Endothelial cell of hepatic sinusoid (primary cell): Measurements from ENCODE around the gene PARN.
"Not testable (repeated sequence)": the region's sequence is repeated elsewhere in the genome, so short reads cannot be mapped to it uniquely, and the experiment has no call there.

Experiments
- in situ Hi-C: cut with HindIII; loops from 2 replicates; pipeline ENCODE4 v1.10.0; 2017; ENCODE audit warnings: low sequenced_read_pairs

The PARN gene

DNA sequence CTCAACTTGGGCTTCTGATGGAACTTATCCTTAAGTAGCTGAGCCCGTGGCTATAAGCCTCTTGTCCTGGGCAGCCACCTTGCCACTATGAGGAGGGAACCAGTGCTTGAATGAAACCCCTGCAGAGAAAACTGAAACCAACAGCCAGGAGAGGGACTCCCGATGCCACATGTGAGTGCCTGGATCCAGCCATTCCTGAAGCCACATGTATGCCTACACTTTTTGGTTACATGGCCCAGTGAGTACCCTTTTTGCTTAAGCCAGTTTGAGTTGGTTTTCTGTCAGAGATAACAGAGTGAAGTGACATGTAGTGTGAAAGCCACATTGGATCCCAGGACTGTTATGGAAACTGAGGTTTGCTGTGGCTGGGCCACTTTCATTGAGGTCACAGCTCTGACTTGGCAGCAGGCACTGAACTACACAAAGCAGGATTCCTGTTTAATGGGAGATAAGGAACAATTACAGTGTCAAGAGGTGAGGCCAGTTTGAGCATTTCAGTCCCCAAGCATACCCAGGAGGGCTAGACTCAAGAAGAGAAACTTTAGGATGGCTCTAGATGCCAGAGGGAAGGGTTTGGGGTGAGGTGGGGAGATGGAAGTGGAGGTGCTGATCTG is 222.2 kb downstream of the PARN start:
- in situ Hi-C loops, result loop anchor here (5.0 kb wide), 1 partner anchor 49 kb away; no protein-coding TSS in a partner anchor

GRCh38 chr16:14405611-14406537 is 224.2 kb downstream of the PARN start:
- in situ Hi-C loops, result loop anchor here (5.0 kb wide), 1 partner anchor 51 kb away; no protein-coding TSS in a partner anchor

- in situ Hi-C loops, result not testable (repeated sequence)
These were observed 227.1 kb downstream of the PARN start for GRCh38 chr16:14403001-14403389.

DNA sequence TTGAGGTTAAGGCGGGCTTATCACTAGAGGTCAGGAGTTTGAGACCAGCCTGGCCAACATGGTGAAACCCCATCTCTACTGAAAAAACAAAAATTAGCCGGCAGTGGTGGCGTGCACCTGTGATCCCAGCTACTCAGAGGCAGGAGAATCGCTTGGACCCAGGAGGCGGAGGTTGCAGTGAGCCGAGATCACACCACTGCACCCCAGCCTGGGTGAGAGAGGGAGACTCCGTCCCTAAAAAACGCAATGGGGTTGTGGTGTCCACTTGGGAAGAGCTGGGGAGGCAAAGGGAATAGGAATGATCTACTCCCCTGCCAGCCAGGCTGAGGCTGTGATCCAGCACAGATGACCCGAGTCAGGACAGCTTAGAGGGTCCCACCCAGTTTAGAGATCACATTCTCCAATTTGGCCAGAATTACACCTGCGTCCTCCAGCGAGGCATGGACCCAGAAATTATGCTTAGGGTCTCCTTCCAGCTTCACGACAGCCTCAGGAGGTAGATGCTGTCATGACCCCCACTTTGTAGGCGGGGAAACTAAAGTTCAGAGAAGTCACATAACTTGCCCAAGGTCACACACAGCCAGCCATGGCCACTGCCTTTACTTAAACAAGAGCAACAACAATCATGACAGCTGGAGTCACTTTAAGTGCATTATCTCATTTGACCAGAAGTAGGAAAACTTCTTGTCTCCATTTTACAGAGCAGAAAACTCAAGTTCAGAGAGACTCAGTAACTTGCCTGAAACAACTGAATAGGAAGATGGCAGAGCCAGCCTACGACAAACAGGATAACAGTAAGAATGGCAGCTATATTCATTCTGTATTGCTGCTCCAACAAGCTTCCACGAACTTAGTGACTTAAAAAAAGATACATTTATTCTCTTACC is 227.7 kb downstream of the PARN start:
- in situ Hi-C loops, result not testable (repeated sequence)

DNA sequence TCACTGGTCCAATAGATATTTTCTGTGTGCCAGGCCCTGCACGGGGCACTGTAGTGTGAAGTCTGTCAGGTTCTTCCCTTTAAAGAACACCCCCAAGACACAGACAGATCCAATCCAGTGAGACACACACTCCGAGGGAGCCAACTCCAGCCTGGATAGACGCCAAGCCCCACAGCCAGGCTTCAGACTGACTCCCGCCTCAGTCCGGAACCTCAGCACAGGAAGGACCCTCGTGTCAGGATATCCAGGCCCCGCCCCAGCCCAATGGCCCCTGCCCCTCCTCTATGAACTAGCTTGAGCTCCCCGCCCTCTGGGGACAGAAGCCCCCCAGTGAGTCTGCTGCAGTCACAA is 228.4 kb downstream of the PARN start:
- in situ Hi-C loops, result not testable (repeated sequence)

GRCh38 chr16:14400978-14401710 is 228.9 kb downstream of the PARN start:
- in situ Hi-C loops, result not testable (repeated sequence)

DNA sequence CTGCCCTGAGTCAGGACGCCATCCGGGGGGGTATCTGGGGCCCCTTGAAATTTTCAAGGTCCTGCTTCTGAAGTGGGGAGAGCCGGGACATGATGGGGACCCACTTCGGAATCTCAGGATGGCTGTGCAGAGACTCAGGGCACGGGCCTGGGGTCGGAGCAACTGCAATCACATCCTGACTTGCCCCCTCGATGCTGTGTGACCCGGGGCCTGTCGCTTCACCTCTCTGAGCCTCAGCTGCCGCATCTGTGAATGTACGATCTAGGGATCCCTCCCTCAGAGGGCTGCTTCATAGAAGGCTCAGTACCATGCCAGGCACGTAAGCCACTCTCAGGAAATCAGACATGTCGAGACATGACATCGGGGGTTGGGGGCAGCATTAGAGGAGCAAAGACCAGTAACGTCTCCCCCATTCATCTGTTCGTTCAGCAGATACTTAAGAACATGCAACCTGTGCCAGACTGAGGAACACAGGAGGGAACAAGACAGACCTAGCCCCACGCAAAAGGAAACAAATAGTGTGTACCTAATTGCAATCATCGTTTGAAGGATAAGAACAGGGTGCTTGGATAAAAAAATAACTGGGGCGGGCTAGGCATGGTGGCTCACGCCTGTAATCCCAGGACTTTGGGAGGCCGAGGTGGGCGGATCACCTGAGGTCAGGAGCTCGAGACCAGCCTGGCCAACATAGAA is 229.6 kb downstream of the PARN start:
- in situ Hi-C loops, result no loop called here

DNA sequence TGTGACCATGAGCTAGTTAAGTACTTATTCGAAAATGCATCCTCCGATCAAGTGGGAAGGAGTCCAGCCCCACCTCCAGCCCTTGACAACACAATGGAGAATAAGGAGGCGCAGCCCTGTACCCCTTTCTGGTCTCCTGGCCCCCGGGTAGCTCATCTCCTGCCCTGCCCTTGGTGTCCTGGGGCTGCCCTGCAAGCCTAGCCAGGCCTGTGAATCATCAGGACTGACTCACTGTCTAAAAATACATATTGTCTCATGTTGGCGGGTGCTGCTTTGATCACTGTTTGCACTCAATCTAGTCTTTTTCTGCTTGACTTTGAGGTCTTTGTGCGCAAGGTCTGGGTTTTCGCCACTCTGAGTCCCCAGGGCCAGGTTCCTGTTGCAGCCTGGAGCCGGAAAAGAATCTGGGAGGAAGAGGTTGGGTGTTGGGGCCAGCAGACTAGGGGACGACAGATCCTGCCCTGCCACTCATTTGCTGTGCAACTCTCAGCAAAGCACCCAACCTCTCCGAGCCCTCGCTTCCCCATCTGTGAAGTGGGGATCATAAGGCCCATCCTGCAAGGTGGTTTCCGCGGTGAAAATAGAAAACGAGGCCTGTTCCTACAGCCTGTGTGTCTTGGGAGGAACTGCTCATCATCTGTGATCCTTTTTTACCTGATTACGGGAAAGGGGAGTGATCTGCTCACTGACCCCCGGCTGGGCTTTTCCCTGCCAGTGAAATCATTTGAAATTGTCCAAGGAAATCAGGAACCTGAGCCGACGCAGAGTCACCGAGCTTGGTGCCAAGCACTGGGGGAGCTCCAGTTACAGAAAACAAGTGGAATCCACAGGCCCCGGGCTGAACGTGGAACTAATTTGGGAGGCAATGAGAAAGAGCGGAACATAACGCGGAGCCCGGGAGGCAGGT is 230.4 kb downstream of the PARN start:
- in situ Hi-C loops, result no loop called here

- in situ Hi-C loops, result no loop called here
These were observed 231.9 kb downstream of the PARN start for GRCh38 chr16:14398014-14398717.

DNA sequence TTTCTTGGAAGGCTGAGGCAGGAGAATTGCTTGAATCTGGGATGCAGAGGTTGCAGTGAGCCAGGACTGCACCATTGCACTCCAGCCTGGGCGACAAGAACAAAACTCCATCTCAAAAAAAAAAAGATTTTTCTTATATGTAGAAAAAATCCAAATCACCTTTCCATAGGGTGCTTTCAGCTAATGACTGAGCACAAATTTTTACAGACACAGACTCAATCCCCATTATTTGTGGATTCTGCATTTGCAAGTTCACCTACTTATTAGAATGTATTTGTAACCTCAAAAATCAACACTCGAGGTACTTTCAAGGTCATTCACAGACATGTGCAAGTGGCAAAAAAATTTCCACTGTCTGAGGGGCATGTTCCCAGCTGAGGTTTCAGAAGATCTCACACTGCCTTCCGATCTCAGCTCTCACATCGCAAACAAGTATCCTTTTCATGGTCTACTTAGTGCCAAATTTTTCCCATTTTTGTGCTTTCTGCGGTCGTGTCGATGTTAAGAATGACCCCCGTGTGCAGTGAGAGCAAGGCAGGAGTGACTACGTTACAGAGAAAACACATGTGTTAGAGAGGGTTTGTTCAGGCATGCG is 234.3 kb downstream of the PARN start:
- in situ Hi-C loops, result not testable (repeated sequence)

GRCh38 chr16:14394834-14395233 is 235.2 kb downstream of the PARN start:
- in situ Hi-C loops, result no loop called here

DNA sequence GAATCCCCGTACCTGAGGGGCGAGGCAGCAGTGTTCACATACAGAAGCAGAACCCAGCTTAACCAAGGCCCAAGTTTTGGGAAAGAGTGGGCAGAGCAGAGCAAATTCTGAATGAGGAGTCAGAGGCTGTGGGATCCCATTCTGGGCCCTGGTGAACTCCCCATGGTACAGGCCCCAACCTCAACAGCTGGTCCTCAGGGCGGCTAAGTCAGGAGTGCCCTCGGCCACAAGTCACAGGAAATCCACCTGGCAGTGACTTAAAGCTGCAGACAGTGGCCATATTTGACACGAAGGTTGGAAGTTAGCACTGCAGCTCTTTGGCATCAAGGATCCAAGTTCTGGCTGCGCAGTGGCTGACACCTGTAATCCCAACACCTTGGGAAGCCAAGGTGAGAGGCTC is 237.1 kb downstream of the PARN start:
- in situ Hi-C loops, result no loop called here

DNA sequence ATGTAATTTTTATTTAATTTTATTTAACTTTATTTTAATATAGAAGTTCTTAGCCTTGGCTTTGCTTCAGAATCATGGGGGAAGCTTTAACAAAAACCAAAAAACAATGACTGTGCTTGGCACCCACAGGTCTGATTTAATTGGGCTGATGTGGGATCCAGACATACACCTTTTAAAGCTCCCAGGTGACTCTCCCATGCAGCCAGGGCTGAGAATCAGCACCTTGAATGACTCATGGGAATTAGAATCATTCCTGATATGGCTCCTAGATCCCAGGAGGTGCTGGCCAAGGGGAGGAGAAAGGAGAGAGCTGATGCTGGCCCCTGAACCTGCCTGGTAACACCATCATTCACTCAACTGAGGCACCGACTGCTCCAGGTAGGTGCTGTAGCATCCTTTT is 240.7 kb downstream of the PARN start:
- in situ Hi-C loops, result no loop called here

DNA sequence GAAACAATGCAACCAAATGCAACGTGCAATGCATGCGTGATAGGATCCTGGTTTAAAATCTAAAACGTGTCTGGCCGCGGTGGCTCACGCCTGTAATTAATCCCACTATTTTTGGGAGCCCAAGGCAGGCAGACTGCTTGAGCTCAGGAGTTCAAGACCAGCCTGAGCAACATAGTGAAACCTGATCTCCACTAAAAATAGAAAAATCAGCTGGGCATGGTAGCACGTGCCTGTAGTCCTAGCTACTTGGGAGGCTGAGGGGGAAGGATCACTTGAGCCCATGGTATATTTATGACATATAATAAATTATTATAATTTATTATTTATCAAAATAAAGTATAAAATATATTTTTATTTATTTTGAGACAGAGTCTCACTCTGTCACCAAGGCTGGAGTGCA is 241.8 kb downstream of the PARN start:
- in situ Hi-C loops, result no loop called here

DNA sequence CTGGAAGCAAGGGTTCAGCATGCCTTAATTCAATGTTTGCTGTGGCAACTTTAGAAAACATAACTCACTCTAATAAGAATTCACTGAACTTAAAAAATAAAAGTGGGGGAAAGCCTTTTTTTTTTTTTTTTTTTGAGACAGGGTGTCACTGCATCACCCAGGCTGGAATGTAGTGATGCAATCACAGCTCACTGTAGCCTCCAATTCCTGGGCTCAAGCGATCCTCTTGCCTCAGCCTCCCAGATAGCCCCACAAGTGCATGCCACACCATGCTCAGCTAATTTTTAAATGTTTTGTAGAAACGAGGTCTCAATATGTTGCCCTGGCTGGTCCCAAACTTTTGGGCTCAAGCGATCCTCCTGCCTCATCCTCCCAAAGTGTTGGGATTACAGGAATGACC is 243.9 kb downstream of the PARN start:
- in situ Hi-C loops, result no loop called here
